B cell (primary cell): ENCODE results near the gene MALRD1. TPM values are rescaled to one million over a fixed set of nuclear protein-coding genes. Genes with fewer than 3 reads are reported as not detected.

Experiments used
- polyA plus RNA-seq: library from polyadenylated mRNA; depleted of rRNA; stranded (reverse); fragments of >200 nt; gene quantifications from 2 replicates; pipeline ENCODE4 v1.2.3, GENCODE V29; 2012
- small RNA-seq: library from RNA; depleted of rRNA; stranded (forward); fragments of <200 nt; gene quantifications from one replicate; pipeline ENCODE3, GENCODE V24; 2012; ENCODE audit warnings: low replicate concordance, low read depth; ENCODE audit not compliant: insufficient read length
- total RNA-seq, 2 donors: library from RNA; stranded (reverse); fragments of 120-200 nt in 1 of 2; gene quantifications; 1 replicate in 1 of 2; 2 replicates in 1 of 2; pipeline versions ENCODE4 v1.2.3 to v1.2.4, GENCODE V29; 2013 to 2022

MALRD1 gene
- total and polyA plus RNA-seq, 2 donors (not counting 1 experiment from before 2014, with no cell fraction given): not detected

Small RNAs within 50 kb of the gene (small RNA-seq; reads per million reads assigned to genes)
- gene AL354695.1 (not detected), gene HMGN1P20 (not detected), gene RF00012 (not detected), gene RNA5SP303 (0.76 reads per million)
